Glutamatergic neuron (in vitro differentiated cells): ENCODE measurements around the gene OCLN. TPM values are rescaled to one million over a fixed set of nuclear protein-coding genes. Genes with fewer than 3 reads are reported as not detected.
"Not testable (repeated sequence)": the region's sequence is repeated elsewhere in the genome, so short reads cannot be mapped to it uniquely, and the experiment has no call there.

ENCODE experiments used
- DNase-seq: peaks from one replicate; pipeline ENCODE4 v3.0.0; 2022
- H3K27ac Mint-ChIP-seq: one replicate; pipeline ENCODE4 v1.8.0; 2020; ENCODE audit warnings: mild to moderate bottlenecking, mixed read lengths, inconsistent platforms; ENCODE audit not compliant: unreplicated experiment
- H3K27me3 Mint-ChIP-seq: one replicate; pipeline ENCODE4 v1.8.0; 2020; ENCODE audit warnings: mild to moderate bottlenecking, moderate library complexity, mixed read lengths, inconsistent platforms; ENCODE audit not compliant: unreplicated experiment
- H3K36me3 Mint-ChIP-seq: one replicate; pipeline ENCODE4 v1.8.0; 2020; ENCODE audit warnings: mild to moderate bottlenecking, mixed read lengths, inconsistent platforms; ENCODE audit not compliant: unreplicated experiment
- H3K4me1 Mint-ChIP-seq: one replicate; pipeline ENCODE4 v1.8.0; 2020; ENCODE audit warnings: mild to moderate bottlenecking, low read depth, mixed read lengths, inconsistent platforms; ENCODE audit not compliant: unreplicated experiment
- H3K4me3 Mint-ChIP-seq: one replicate; pipeline ENCODE4 v1.8.0; 2020; ENCODE audit warnings: mild to moderate bottlenecking, mixed read lengths, inconsistent platforms; ENCODE audit not compliant: unreplicated experiment
- H3K9me3 Mint-ChIP-seq: one replicate; pipeline ENCODE4 v1.8.0; 2020; ENCODE audit warnings: mild to moderate bottlenecking, moderate library complexity, mixed read lengths, inconsistent platforms; ENCODE audit not compliant: unreplicated experiment
- CTCF ChIP-seq: fragments of 200-600 bp; sonication (generic); IDR thresholded peaks from one replicate; pipeline ENCODE4 v1.5.0; 2021; ENCODE audit not compliant: partially characterized antibody, unreplicated experiment
- total RNA-seq: library from RNA; stranded (reverse); fragmentation: NEBNext Ultra II Directional; extraction: Animal tissue kit (Norgen Biotek cat#: 25700); gene quantifications from one replicate; pipeline ENCODE4 v1.2.1, GENCODE V29; 2021; ENCODE audit not compliant: unreplicated experiment

The OCLN gene
- total RNA-seq, 1 donor from 2014 or later, result 4.3 TPM

GRCh38 chr5:69528609-69529008, 36.0 kb downstream of the OCLN start:
- no peak overlapping the region for H3K4me3 Mint-ChIP-seq
- no peaks in the 10 kb centered on the region for H3K9me3 Mint-ChIP-seq
- no peaks in the 10 kb centered on the region for H3K27me3 Mint-ChIP-seq
- no peak overlapping the region for H3K27ac Mint-ChIP-seq
- H3K36me3 Mint-ChIP-seq, result no peaks in the 10 kb centered on the region
- TF ChIP-seq CTCF, result no peak
- H3K4me1 Mint-ChIP-seq, result no peaks in the 10 kb centered on the region
- no peak for DNase-seq

- Mint-ChIP-seq H3K27ac (no peak overlapping the region), H3K4me3 (no peak overlapping the region), H3K27me3 (no peaks in the 10 kb centered on the region), H3K4me1 (no peaks in the 10 kb centered on the region), H3K9me3 (no peaks in the 10 kb centered on the region), H3K36me3 (no peaks in the 10 kb centered on the region)
- no peak for DNase-seq
- no peak for TF ChIP-seq CTCF
These were observed 38.2 kb downstream of the OCLN start for GRCh38 chr5:69530561-69531405.

- DNase-seq, result no peak
- no peaks in the 10 kb centered on the region for H3K27me3 Mint-ChIP-seq
- H3K36me3 Mint-ChIP-seq, result no peaks in the 10 kb centered on the region
- H3K4me3 Mint-ChIP-seq, result no peak overlapping the region
- H3K4me1 Mint-ChIP-seq, result no peaks in the 10 kb centered on the region
- no peak overlapping the region for H3K27ac Mint-ChIP-seq
- no peaks in the 10 kb centered on the region for H3K9me3 Mint-ChIP-seq
- TF ChIP-seq CTCF, result no peak
These were observed 38.8 kb downstream of the OCLN start for GRCh38 chr5:69531406-69531801.

- H3K4me3 Mint-ChIP-seq, H3K27ac Mint-ChIP-seq, H3K4me1 Mint-ChIP-seq, H3K9me3 Mint-ChIP-seq, DNase-seq, H3K36me3 Mint-ChIP-seq, H3K27me3 Mint-ChIP-seq: not testable (repeated sequence)
These were observed 45.3 kb downstream of the OCLN start for GRCh38 chr5:69537911-69538310.

- DNase-seq, H3K9me3 Mint-ChIP-seq, H3K4me1 Mint-ChIP-seq, H3K4me3 Mint-ChIP-seq, H3K27ac Mint-ChIP-seq, H3K36me3 Mint-ChIP-seq, H3K27me3 Mint-ChIP-seq: not testable (repeated sequence)
These were observed 46.1 kb downstream of the OCLN start for GRCh38 chr5:69538735-69539134.

GRCh38 chr5:69541347-69541746, 48.8 kb downstream of the OCLN start:
- H3K27ac Mint-ChIP-seq, H3K9me3 Mint-ChIP-seq, H3K4me3 Mint-ChIP-seq, H3K36me3 Mint-ChIP-seq, H3K4me1 Mint-ChIP-seq, DNase-seq, H3K27me3 Mint-ChIP-seq: not testable (repeated sequence)

GRCh38 chr5:69542838-69543618, 50.4 kb downstream of the OCLN start:
- not testable (repeated sequence) for H3K4me3 Mint-ChIP-seq, H3K9me3 Mint-ChIP-seq, H3K4me1 Mint-ChIP-seq, H3K36me3 Mint-ChIP-seq, H3K27ac Mint-ChIP-seq, H3K27me3 Mint-ChIP-seq, DNase-seq

GRCh38 chr5:69544602-69545001, 52.0 kb downstream of the OCLN start:
- H3K9me3 Mint-ChIP-seq, H3K27ac Mint-ChIP-seq, H3K4me1 Mint-ChIP-seq, H3K36me3 Mint-ChIP-seq, DNase-seq, H3K4me3 Mint-ChIP-seq, H3K27me3 Mint-ChIP-seq: not testable (repeated sequence)

GRCh38 chr5:69559908-69560330, 67.3 kb downstream of the OCLN start, which contains the start of gene GTF2H2C:
Gene GTF2H2C (plus strand): TSS chr5:69560191. CDS start chr5:69565133, 4,942 bp downstream.
- not testable (repeated sequence) for H3K4me1 Mint-ChIP-seq, H3K9me3 Mint-ChIP-seq, H3K36me3 Mint-ChIP-seq, H3K27me3 Mint-ChIP-seq
- peak; percentile 67 for DNase-seq
- H3K4me3 Mint-ChIP-seq, result peak within 1 kb of the TSS; percentile 95
- peak within 1 kb of the TSS; percentile 90 for H3K27ac Mint-ChIP-seq
